Pancreas (tissue), 10 donors: ENCODE measurements around the gene PTAFR. TPM values are rescaled to one million over a fixed set of nuclear protein-coding genes. Genes with fewer than 3 reads are reported as not detected.

Experiments
- ATAC-seq, 4 donors: fragments of 200-7000 bp; cut with Tn5 transposase; one replicate each; pipeline versions ENCODE4 v1.8.0 to v1.9.1; 2020; ENCODE audit warnings: mild to moderate bottlenecking in 4 of 4, moderate library complexity in 4 of 4
- DNase-seq, 6 donors: peaks; one replicate each; pipeline ENCODE4 v3.0.0-alpha.2; 2020
- FAIRE-seq: peaks from 2 replicates; lab custom pipeline; 2012; peaks lifted over from hg19 to GRCh38; lab: Jason Lieb, UNC
- H3K27ac ChIP-seq, 4 donors: fragments of 200-600 bp; sonication (generic); 1 replicate in 3 of 4; 2 replicates in 1 of 4; pipeline versions ENCODE4 v1.5.0 to v1.8.0; 2020
- H3K27me3 ChIP-seq, 4 donors: fragments of 200-600 bp; one replicate each; pipeline ENCODE4 v1.8.0; 2021
- H3K36me3 ChIP-seq, 3 donors: fragments of 200-600 bp; sonication (generic) in 1 of 3; one replicate each; pipeline versions ENCODE4 v1.5.0 to v1.8.0; 2020 to 2021
- H3K4me1 ChIP-seq, 3 donors: fragments of 200-600 bp; one replicate each; pipeline ENCODE4 v1.8.0; 2021
- H3K4me3 ChIP-seq, 4 donors: fragments of 200-600 bp; sonication (generic) in 2 of 4; one replicate each; pipeline versions ENCODE4 v1.5.0 to v1.8.0; 2020 to 2021
- H3K9me3 ChIP-seq, 4 donors: fragments of 200-600 bp; one replicate each; pipeline ENCODE4 v1.8.0; 2021
- CTCF ChIP-seq, 4 donors: fragments of 200-600 bp; sonication (generic) in 3 of 4; IDR thresholded peaks; one replicate each; pipeline versions ENCODE4 v1.5.0 to v1.8.0; 2021; ENCODE audit warnings: antibody characterized with exemption in 4 of 4
- WGBS, 2 donors: extraction: QIAGEN DNeasy Blood & Tissue Kit; methylation state at CpG; one replicate each; pipeline ENCODE4 v1.1.7; 2013; 5-methylcytosine and 5-hydroxymethylcytosine counted together
- intact Hi-C, 3 donors: fragments of 100-400 bp; cut with DNase I; formaldehyde crosslinking; loops; one replicate each; pipeline versions ENCODE4 v1.11.1 to v1.14.2; 2022
- polyA plus RNA-seq, 2 donors: library from polyadenylated mRNA; stranded (reverse); fragments of 200-250 nt; gene quantifications; one replicate each; pipeline ENCODE4 v1.2.3, GENCODE V29; 2013
- total RNA-seq, 6 donors: library from RNA; stranded (reverse); fragmentation: NEBNext Ultra II Directional in 4 of 6; extraction: Animal tissue kit (Norgen Biotek cat#: 25700) in 4 of 6; gene quantifications; one replicate each; pipeline versions ENCODE4 v1.2.1 to v1.2.4, GENCODE V29; 2021 to 2023
- donor health status: healthy with polysubstance abuse.
- donor health status: DM: no; HTN: no; CAD: no; lungs with moderate emphysema.
- donor health status: DM: no; HTN: no; CAD: no.
- donor health status: control.
- donor health status: control.
- donor health status: Bipolar disorder and iron deficiency.
- donor health status: DM: yes; HTN: yes; CAD: no.
- donor health status: DM: no; HTN: no; CAD: no.
- donor health status: DM: no; HTN: no; CAD: no.
- donor health status: DM: yes; HTN: yes; CAD: no.

Gene PTAFR
- total and polyA plus RNA-seq, 8 donors: 0.37 to 13.7 (median 0.92) TPM

- Histone ChIP-seq H3K4me1 (no peaks in the 10 kb centered on the region), H3K27me3 (no peaks in the 10 kb centered on the region), H3K4me3 (no peak overlapping the region), H3K27ac (no peak overlapping the region), H3K9me3 (no peaks in the 10 kb centered on the region), H3K36me3 (no peaks in the 10 kb centered on the region)
- no peak for ATAC-seq
- intact Hi-C loops: no loop called here
- no peak for TF ChIP-seq CTCF (IDR thresholded peaks at IDR 0.05)
- DNase-seq: no peak
- 77 to 78% methylated on average over 4 of the region's 4 CpGs for WGBS, 2 donors
- no peak for FAIRE-seq
Measured at GRCh38 chr1:28155628-28156027, 20.9 kb downstream of the PTAFR start.

- Histone ChIP-seq H3K27ac (no peak overlapping the region), H3K36me3 (no peaks in the 10 kb centered on the region), H3K4me3 (no peak overlapping the region), H3K4me1 (no peaks in the 10 kb centered on the region), H3K27me3 (no peaks in the 10 kb centered on the region), H3K9me3 (no peaks in the 10 kb centered on the region)
- TF ChIP-seq CTCF (IDR thresholded peaks at IDR 0.05): no peak
- FAIRE-seq (no peak), DNase-seq (no peak), ATAC-seq (peak in 1 of 4 donors; percentile 22)
- 56 to 57% methylated on average over 9 of the region's 9 CpGs for WGBS, 2 donors
- intact Hi-C loops: no loop called here
Measured at GRCh38 chr1:28154078-28154594, 22.4 kb downstream of the PTAFR start.

GRCh38 chr1:28150125-28150780 lies 26.2 kb downstream of the PTAFR start:
- DNase-seq: no peak
- 89 to 91% methylated on average over 23 of the region's 23 CpGs for WGBS, 2 donors
- intact Hi-C loops: no loop called here

GRCh38 chr1:28148880-28149195 lies 27.7 kb downstream of the PTAFR start:
- no peaks in the 10 kb centered on the region for H3K27me3 ChIP-seq
- no peak overlapping the region for H3K27ac ChIP-seq
- H3K4me1 ChIP-seq: no peaks in the 10 kb centered on the region
- no peak for TF ChIP-seq CTCF (IDR thresholded peaks at IDR 0.05)
- 86 to 91% methylated on average over 1 of the region's 1 CpG for WGBS, 2 donors
- no peaks in the 10 kb centered on the region for H3K9me3 ChIP-seq
- H3K36me3 ChIP-seq: no peaks in the 10 kb centered on the region
- DNase-seq (no peak), ATAC-seq (no peak), FAIRE-seq (no peak)
- intact Hi-C loops: no loop called here
- H3K4me3 ChIP-seq: no peak overlapping the region

More at GRCh38 chr1:28150125-28150780, 26.2 kb downstream of the PTAFR start:
- no peaks in the 10 kb centered on the region for H3K27me3 ChIP-seq
- no peaks in the 10 kb centered on the region for H3K9me3 ChIP-seq
- FAIRE-seq (no peak), ATAC-seq (no peak)
- TF ChIP-seq CTCF (IDR thresholded peaks at IDR 0.05): no peak
- no peak overlapping the region for H3K27ac ChIP-seq
- no peak overlapping the region for H3K4me3 ChIP-seq
- no peaks in the 10 kb centered on the region for H3K36me3 ChIP-seq
- H3K4me1 ChIP-seq: no peaks in the 10 kb centered on the region
